ENCODE results near the gene SEMA3G.

The SEMA3G gene

GRCh38 chr3:52396907-52397591, 47.9 kb downstream of the SEMA3G start:
- TF ChIP-seq, protein P1, sequence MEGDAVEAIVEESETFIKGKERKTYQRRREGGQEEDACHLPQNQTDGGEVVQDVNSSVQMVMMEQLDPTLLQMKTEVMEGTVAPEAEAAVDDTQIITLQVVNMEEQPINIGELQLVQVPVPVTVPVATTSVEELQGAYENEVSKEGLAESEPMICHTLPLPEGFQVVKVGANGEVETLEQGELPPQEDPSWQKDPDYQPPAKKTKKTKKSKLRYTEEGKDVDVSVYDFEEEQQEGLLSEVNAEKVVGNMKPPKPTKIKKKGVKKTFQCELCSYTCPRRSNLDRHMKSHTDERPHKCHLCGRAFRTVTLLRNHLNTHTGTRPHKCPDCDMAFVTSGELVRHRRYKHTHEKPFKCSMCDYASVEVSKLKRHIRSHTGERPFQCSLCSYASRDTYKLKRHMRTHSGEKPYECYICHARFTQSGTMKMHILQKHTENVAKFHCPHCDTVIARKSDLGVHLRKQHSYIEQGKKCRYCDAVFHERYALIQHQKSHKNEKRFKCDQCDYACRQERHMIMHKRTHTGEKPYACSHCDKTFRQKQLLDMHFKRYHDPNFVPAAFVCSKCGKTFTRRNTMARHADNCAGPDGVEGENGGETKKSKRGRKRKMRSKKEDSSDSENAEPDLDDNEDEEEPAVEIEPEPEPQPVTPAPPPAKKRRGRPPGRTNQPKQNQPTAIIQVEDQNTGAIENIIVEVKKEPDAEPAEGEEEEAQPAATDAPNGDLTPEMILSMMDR (IDR thresholded peaks at IDR 0.05): no peak
- no peak for TF ChIP-seq ZFX (IDR thresholded peaks at IDR 0.05; ENCODE audit: borderline replicate concordance)
- H3K27ac ChIP-seq: no peak overlapping the region

DNA sequence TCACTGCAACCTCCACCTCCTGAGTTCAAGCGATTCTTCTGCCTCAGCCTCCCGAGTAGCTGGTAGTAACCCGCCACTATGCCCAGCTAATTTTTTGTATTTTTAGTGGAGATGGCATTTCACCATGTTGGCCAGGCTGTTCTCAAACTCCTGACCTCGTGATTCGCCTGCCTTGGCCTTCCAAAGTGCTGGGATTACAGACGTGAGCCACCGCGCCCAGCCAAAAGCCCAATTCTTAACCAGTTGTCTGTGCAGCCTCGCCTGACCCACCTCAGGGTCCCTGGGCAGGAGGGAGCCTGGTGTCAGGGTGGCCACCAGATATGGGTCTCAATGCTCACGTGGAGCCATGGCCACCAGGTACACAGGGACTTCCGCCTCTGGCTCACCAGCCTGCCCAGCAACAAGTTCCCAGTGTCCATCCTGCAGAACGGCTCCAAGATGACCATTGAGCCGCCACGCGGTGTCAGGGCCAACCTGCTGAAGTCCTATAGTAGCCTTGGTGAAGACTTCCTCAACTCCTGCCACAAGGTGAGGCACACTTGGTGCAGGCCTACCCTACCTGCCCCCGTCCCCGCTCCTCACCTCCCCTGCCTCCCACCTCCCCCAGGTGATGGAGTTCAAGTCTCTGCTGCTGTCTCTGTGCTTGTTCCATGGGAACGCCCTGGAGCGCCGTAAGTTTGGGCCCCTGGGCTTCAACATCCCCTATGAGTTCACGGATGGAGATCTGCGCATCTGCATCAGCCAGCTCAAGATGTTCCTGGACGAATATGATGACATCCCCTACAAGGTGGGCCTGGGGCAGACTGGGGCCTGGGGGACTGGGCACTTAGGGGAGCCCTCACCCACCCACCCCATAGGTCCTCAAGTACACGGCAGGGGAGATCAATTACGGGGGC, 48.6 kb downstream of the SEMA3G start:
- no peak overlapping the region for H3K27ac ChIP-seq
- TF ChIP-seq, protein P1 (IDR thresholded peaks at IDR 0.05): no peak
- TF ChIP-seq ZFX (IDR thresholded peaks at IDR 0.05; ENCODE audit: borderline replicate concordance): no peak

- no peak for TF ChIP-seq ZFX (IDR thresholded peaks at IDR 0.05; ENCODE audit: borderline replicate concordance)
- TF ChIP-seq, protein P1 (IDR thresholded peaks at IDR 0.05): no peak
- H3K27ac ChIP-seq: no peak overlapping the region
Measured at GRCh38 chr3:52395503-52395865, 49.4 kb downstream of the SEMA3G start.

DNA sequence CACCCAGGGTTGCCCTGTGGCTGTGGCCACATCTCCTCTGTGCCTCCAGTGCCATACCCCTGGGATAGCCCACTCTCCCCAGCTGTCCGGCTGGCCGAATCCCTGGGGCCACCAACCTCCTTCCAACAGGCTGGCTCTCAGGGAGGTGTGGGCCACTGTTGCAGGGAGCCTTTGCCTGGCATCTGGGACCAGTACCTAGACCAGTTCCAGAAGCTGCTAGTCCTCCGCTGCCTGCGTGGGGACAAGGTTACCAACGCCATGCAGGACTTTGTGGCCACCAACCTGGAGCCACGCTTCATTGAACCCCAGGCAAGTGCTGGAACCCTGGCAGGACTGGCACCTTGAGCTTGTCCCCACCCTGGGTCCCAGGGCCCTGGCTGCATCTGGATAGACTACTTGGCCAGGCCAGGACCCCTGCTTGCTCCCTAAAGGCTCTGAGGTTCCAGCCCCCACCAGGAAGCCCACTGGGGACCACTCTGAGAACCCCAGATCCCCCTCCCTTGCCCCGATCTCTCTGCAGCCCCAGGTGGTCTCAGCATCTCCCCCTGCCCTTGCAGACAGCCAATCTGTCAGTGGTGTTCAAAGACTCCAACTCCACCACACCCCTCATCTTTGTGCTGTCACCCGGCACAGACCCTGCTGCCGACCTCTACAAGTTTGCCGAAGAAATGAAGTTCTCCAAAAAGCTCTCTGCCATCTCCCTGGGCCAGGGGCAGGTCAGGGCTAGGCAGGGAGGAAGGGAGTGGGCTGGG, 50.0 kb downstream of the SEMA3G start:
- no peak overlapping the region for H3K27ac ChIP-seq
- no peak for TF ChIP-seq ZFX (IDR thresholded peaks at IDR 0.05; ENCODE audit: borderline replicate concordance)
- TF ChIP-seq, protein P1 (IDR thresholded peaks at IDR 0.05): no peak

GRCh38 chr3:52393959-52394670, 50.8 kb downstream of the SEMA3G start:
- H3K27ac ChIP-seq: no peak overlapping the region
- TF ChIP-seq ZFX (IDR thresholded peaks at IDR 0.05; ENCODE audit: borderline replicate concordance): no peak
- TF ChIP-seq, protein P1 (IDR thresholded peaks at IDR 0.05): no peak

DNA sequence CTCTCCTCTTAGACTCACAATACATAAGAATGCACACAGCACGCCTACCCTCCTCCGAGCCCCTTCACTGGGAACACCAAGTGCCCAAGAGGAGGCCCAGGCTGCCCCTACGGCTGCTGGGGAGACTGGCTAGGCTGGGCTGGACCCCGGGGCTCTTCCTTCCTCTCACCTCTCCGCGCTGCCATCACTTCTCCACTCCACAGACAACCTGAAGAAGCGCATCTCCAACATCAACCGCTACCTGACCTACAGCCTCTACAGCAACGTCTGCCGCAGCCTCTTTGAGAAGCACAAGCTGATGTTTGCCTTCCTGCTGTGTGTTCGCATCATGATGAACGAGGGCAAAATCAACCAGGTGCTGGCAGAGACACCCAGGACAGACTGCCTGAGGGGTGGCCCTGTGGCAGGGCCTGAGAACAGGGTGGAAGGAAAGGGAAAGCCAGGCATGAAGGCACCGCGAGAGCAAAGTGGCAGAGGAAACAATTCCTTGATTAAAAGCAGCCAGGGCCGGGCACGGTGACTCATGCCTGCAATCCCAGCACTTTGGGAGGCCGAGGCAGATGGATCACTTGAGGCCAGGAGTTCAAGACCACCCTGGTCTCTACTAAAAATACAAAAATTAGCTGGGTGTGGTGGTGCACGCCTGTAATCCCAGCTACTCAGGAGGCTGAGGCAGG, 51.6 kb downstream of the SEMA3G start:
- no peak for TF ChIP-seq ZFX (IDR thresholded peaks at IDR 0.05; ENCODE audit: borderline replicate concordance)
- TF ChIP-seq, protein P1 (IDR thresholded peaks at IDR 0.05): no peak
- no peak overlapping the region for H3K27ac ChIP-seq
